Immature natural killer cell (primary cell): ENCODE data around the gene DUSP19. TPM values are rescaled to one million over a fixed set of nuclear protein-coding genes. Genes with fewer than 3 reads are reported as not detected.

Experiments used
- DNase-seq, 3 donors: peaks; one replicate each; pipeline ENCODE4 v3.0.0; 2022; ENCODE audit warnings: mixed read lengths in 1 of 3
- H3K27ac Mint-ChIP-seq, 6 donors: one replicate each; pipeline ENCODE4 v1.8.0; 2020; ENCODE audit warnings: mixed read lengths in 6 of 6, mild to moderate bottlenecking in 5 of 6, inconsistent platforms in 4 of 6, moderate library complexity in 3 of 6
- H3K27me3 Mint-ChIP-seq, 3 donors: one replicate each; pipeline ENCODE4 v1.8.0; 2020 to 2021; ENCODE audit warnings: low read depth in 3 of 3, mild to moderate bottlenecking in 3 of 3, mixed read lengths in 3 of 3, moderate library complexity in 3 of 3, inconsistent platforms in 1 of 3
- H3K36me3 Mint-ChIP-seq, 3 donors: one replicate each; pipeline ENCODE4 v1.8.0; 2020; ENCODE audit warnings: mixed read lengths in 3 of 3, inconsistent platforms in 2 of 3, mild to moderate bottlenecking in 2 of 3
- H3K4me1 Mint-ChIP-seq, 2 donors: one replicate each; pipeline ENCODE4 v1.8.0; 2020; ENCODE audit warnings: inconsistent platforms in 2 of 2, mild to moderate bottlenecking in 2 of 2, mixed read lengths in 2 of 2, moderate library complexity in 1 of 2
- H3K4me3 Mint-ChIP-seq, 5 donors: one replicate each; pipeline ENCODE4 v1.8.0; 2020; ENCODE audit warnings: mild to moderate bottlenecking in 5 of 5, mixed read lengths in 5 of 5, inconsistent platforms in 3 of 5, moderate library complexity in 3 of 5
- H3K9me3 Mint-ChIP-seq, 6 donors: one replicate each; pipeline ENCODE4 v1.8.0; 2020; ENCODE audit warnings: mild to moderate bottlenecking in 6 of 6, mixed read lengths in 6 of 6, inconsistent platforms in 4 of 6, moderate library complexity in 3 of 6
- polyA plus RNA-seq, 3 donors: library from polyadenylated mRNA; unstranded; fragments of 300-500 nt; fragmentation: Illumina TruSeq; gene quantifications; one replicate each; pipeline ENCODE4 v1.2.3, GENCODE V29; 2021

Gene DUSP19
- polyA plus RNA-seq, 3 donors from 2014 or later = 0.91 to 1.3 TPM; not detected in 1

DNA sequence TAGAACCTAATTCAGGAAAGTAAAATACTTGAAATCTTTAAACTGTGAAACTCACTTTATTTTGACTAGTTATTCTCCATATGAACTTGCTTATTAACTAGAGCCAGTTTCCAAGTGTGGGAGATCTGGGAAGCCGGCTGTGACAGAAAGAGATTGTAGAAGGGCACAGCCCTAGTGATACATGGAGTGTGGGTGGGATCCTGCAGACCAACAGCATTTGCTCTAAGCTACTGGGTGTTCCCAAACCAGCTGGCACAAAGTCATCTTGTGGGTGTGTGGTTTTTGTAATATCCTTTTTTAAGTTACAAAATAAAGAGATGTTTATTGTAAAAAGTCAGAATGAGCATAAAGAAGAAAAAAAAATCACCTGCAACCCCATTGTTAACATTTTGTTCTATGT, 3.4 kb downstream of the DUSP19 start:
- H3K4me3 Mint-ChIP-seq = no peak overlapping the region
- H3K36me3 Mint-ChIP-seq = no peaks in the 10 kb centered on the region
- H3K9me3 Mint-ChIP-seq = no peaks in the 10 kb centered on the region
- H3K27me3 Mint-ChIP-seq = peaks cover 0 to 7% (median 6%) of the 10 kb centered on the region in 3 donors
- no peak for DNase-seq
- no peak overlapping the region for H3K27ac Mint-ChIP-seq
- H3K4me1 Mint-ChIP-seq = peaks cover 10 to 19% of the 10 kb centered on the region in 2 donors

- H3K36me3 Mint-ChIP-seq = peaks cover 0 to 4% (median 2%) of the 10 kb centered on the region in 3 donors
- H3K4me3 Mint-ChIP-seq = no peak overlapping the region
- H3K4me1 Mint-ChIP-seq = no peaks in the 10 kb centered on the region
- no peak for DNase-seq
- no peaks in the 10 kb centered on the region for H3K9me3 Mint-ChIP-seq
- no peak overlapping the region for H3K27ac Mint-ChIP-seq
- H3K27me3 Mint-ChIP-seq = peaks cover 0 to 2% (median 0%) of the 10 kb centered on the region in 3 donors
Measured at GRCh38 chr2:183088061-183088460, 9.5 kb downstream of the DUSP19 start.

GRCh38 chr2:183089192-183089851, 10.8 kb downstream of the DUSP19 start:
- H3K9me3 Mint-ChIP-seq = no peaks in the 10 kb centered on the region
- no peak overlapping the region for H3K27ac Mint-ChIP-seq
- H3K4me3 Mint-ChIP-seq = no peak overlapping the region
- no peaks in the 10 kb centered on the region for H3K4me1 Mint-ChIP-seq
- peaks cover 0 to 2% (median 0%) of the 10 kb centered on the region in 3 donors for H3K27me3 Mint-ChIP-seq
- H3K36me3 Mint-ChIP-seq = peaks cover 0 to 4% (median 2%) of the 10 kb centered on the region in 3 donors
- DNase-seq = no peak

- peaks cover under 1 to 6% (median 2%) of the 10 kb centered on the region in 3 donors for H3K36me3 Mint-ChIP-seq
- no peaks in the 10 kb centered on the region for H3K9me3 Mint-ChIP-seq
- no peak for DNase-seq
- peaks cover 0 to 2% (median 0%) of the 10 kb centered on the region in 3 donors for H3K27me3 Mint-ChIP-seq
- no peak overlapping the region for H3K4me3 Mint-ChIP-seq
- no peak overlapping the region for H3K27ac Mint-ChIP-seq
- no peaks in the 10 kb centered on the region for H3K4me1 Mint-ChIP-seq
Measured at GRCh38 chr2:183091318-183091953, 12.9 kb downstream of the DUSP19 start.

- no peak overlapping the region for H3K27ac Mint-ChIP-seq
- no peaks in the 10 kb centered on the region for H3K9me3 Mint-ChIP-seq
- no peaks in the 10 kb centered on the region for H3K4me1 Mint-ChIP-seq
- no peak overlapping the region for H3K4me3 Mint-ChIP-seq
- DNase-seq = no peak
- peaks cover 0 to 2% (median 0%) of the 10 kb centered on the region in 3 donors for H3K27me3 Mint-ChIP-seq
- peaks cover 2 to 9% (median 3%) of the 10 kb centered on the region in 3 donors for H3K36me3 Mint-ChIP-seq
Measured at GRCh38 chr2:183091954-183092345, 13.4 kb downstream of the DUSP19 start.

GRCh38 chr2:183093857-183094657, 15.5 kb downstream of the DUSP19 start:
- DNase-seq = no peak
- Mint-ChIP-seq H3K4me3 (no peak overlapping the region), H3K36me3 (peaks cover 0 to 12% (median 3%) of the 10 kb centered on the region in 3 donors), H3K4me1 (no peaks in the 10 kb centered on the region), H3K27me3 (peaks cover 0 to 2% (median 0%) of the 10 kb centered on the region in 3 donors), H3K27ac (no peak overlapping the region), H3K9me3 (no peaks in the 10 kb centered on the region)

DNA sequence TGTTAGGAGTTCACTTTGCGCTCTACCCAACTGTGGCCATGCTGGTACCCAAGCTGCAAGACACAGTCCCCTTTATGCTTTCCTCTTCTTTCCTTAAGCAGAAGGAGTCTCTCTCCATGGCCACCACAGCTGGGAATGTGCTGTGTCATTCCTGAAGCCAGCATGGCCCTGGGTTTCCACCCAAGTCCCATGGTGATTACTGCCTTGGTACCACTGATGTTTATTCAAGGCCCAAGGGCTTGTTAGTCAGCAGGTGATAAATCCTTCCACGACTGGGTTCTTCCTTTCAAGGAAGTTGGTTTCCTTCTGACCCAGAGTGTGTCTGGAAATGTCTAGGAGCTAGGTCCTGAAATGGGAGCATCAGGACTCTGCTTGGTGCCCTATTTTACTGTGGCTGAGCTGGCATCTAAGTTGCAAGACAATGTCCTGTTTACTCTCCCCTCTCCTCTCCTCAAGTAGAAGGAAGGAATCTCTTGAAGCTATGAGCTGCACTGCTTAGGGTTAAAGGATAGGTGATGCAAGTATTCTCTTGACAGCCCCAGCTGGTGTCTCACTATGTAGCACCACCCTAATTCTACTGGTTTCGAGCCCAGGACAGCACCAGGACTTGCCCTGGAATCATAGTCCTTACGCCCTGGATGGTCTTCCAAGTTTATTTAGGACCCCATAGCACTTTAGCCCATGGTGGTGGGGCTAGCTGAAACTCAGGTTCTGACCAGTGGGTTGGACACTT, 27.0 kb downstream of the DUSP19 start:
- DNase-seq = no peak
- Mint-ChIP-seq H3K27ac (no peak overlapping the region), H3K9me3 (no peaks in the 10 kb centered on the region), H3K36me3 (no peaks in the 10 kb centered on the region), H3K4me3 (no peak overlapping the region), H3K27me3 (peaks cover 0 to 6% (median 0%) of the 10 kb centered on the region in 3 donors), H3K4me1 (no peaks in the 10 kb centered on the region)

GRCh38 chr2:183112577-183112976, 34.0 kb downstream of the DUSP19 start:
- peaks cover 0 to 21% (median 9%) of the 10 kb centered on the region in 3 donors for H3K27me3 Mint-ChIP-seq
- H3K9me3 Mint-ChIP-seq = no peaks in the 10 kb centered on the region
- no peak overlapping the region for H3K4me3 Mint-ChIP-seq
- H3K4me1 Mint-ChIP-seq = no peaks in the 10 kb centered on the region
- no peak overlapping the region for H3K27ac Mint-ChIP-seq
- no peak for DNase-seq
- no peaks in the 10 kb centered on the region for H3K36me3 Mint-ChIP-seq

- Mint-ChIP-seq H3K27ac (no peak overlapping the region), H3K4me1 (no peaks in the 10 kb centered on the region), H3K9me3 (no peaks in the 10 kb centered on the region), H3K27me3 (peaks cover 0 to 24% (median 9%) of the 10 kb centered on the region in 3 donors), H3K4me3 (no peak overlapping the region), H3K36me3 (no peaks in the 10 kb centered on the region)
- no peak for DNase-seq
Measured at GRCh38 chr2:183113630-183114029, 35.1 kb downstream of the DUSP19 start.

DNA sequence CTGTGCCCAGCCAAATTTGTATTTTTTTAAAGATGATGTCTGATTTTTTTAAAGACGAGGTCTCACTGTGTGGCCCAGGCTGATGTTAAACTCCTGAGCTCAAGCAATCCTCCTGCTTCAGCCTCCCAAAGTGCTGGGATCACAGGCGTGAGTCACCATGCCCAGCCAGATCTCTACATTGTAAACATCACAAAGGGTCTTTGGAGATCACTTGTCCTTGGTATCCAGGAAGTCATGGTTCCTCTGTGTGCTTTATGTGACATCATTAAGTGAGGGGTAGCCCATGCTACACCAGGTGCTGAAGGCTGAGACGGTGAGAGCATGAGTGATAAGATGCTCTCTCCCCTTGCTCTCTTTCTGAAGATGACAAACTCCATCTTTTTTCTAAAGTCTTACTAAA, 38.7 kb downstream of the DUSP19 start:
- H3K27me3 Mint-ChIP-seq = peaks cover 4 to 32% (median 4%) of the 10 kb centered on the region in 3 donors
- no peaks in the 10 kb centered on the region for H3K9me3 Mint-ChIP-seq
- H3K36me3 Mint-ChIP-seq = no peaks in the 10 kb centered on the region
- no peak overlapping the region for H3K4me3 Mint-ChIP-seq
- no peaks in the 10 kb centered on the region for H3K4me1 Mint-ChIP-seq
- no peak overlapping the region for H3K27ac Mint-ChIP-seq
- DNase-seq = no peak

DNA sequence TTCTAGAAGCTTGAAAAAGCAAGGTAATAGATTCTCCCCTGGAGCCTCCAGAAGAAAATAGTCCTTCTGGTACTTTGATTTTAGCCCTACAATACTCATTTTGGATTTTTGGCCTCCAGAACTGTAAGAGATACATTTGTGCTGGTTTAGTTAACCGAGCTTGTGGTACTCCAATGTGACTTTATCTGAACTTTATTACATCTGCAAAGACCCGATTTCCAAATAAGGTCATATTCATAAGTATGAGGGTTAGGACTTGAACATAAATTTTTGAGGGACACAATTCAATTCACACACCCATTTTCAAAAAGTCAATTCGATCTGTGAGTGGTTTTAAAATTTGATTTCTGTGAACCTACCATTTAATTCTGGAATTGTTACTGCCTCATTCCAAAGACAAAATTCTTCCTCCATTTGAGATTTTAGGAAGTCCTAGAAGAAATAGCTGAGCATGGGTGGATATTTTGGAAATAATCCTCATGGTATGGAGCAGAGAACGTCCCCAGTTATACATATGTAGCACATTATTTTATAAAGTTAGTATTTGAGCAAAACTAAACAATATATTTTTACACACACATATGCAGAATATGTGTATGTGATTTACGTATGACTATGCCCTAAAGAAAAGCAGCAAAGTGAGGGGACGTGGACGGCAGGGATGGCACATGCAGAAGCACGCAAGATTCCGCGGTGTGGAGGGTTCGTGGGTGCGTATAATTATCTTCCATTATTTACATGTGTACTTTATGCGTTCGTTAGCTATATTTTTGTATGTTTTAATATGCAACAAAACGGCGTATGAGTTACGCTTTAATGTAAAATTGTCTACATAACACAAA, 44.8 kb downstream of the DUSP19 start:
- peak overlapping the region; percentile 89 to 98 (median 95) for H3K27ac Mint-ChIP-seq
- DNase-seq = no peak
- H3K27me3 Mint-ChIP-seq = peaks cover 0 to 18% (median 6%) of the 10 kb centered on the region in 3 donors
- H3K36me3 Mint-ChIP-seq = no peaks in the 10 kb centered on the region
- H3K9me3 Mint-ChIP-seq = no peaks in the 10 kb centered on the region
- peak overlapping the region; percentile 88 to 99 (median 98) for H3K4me3 Mint-ChIP-seq
- peaks cover 22 to 35% of the 10 kb centered on the region in 2 donors for H3K4me1 Mint-ChIP-seq

- Mint-ChIP-seq H3K4me1 (peaks cover 22 to 35% of the 10 kb centered on the region in 2 donors), H3K9me3 (no peaks in the 10 kb centered on the region), H3K36me3 (peaks cover 1 to 2% (median 1%) of the 10 kb centered on the region in 3 donors), H3K27ac (peak overlapping the region; percentile 89 to 98 (median 95)), H3K4me3 (peak overlapping the region; percentile 88 to 99 (median 98)), H3K27me3 (peaks cover 0 to 14% (median 6%) of the 10 kb centered on the region in 3 donors)
- no peak for DNase-seq
Measured at GRCh38 chr2:183123959-183124221, 45.3 kb downstream of the DUSP19 start.
